Endometrial microvascular endothelial cells (primary cell): Measurements from ENCODE around the gene ALDH9A1. TPM values are rescaled to one million over a fixed set of nuclear protein-coding genes. Genes with fewer than 3 reads are reported as not detected.
"Not testable (repeated sequence)": the region's sequence is repeated elsewhere in the genome, so short reads cannot be mapped to it uniquely, and the experiment has no call there.

Experiments
- in situ Hi-C: cut with HindIII; loops from 2 replicates; pipeline ENCODE4 v1.10.0; 2017; ENCODE audit warnings: low sequenced_read_pairs, low pct_unique_long_range_greater_than_20kb; ENCODE audit errors: inconsistent ontology term
- total RNA-seq: library from RNA; depleted of rRNA; stranded (reverse); fragments of >200 nt; gene quantifications from one replicate; pipeline ENCODE4 v1.2.3, GENCODE V29; 2015; ENCODE audit errors: inconsistent ontology term

The ALDH9A1 gene
- total RNA-seq, 1 donor from 2014 or later: 98.0 TPM

DNA sequence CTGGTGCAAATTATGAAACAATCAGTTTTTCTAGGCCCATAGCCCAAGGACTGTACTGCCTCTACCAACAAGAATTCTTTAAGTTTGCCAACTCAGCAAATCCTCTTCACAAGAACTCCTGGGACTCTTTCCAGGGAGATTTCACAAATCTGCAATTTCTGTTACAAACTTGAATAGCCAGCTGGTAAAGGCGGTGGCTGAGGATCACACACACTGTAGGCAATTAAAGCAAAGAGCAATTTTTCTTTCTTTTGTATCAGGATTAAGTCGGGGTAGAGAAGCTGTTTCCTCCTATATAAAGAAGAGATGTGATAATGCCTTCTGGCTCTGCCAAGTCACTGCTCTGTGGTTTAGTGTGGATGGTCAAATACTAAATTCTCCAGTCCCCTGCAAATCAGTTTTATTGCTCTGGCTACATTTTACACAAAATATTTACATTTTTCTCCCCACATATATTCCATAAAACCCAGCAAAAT, 1.7 kb downstream of the ALDH9A1 start:
- in situ Hi-C loops: no loop called here

GRCh38 chr1:165695031-165695430, 3.3 kb downstream of the ALDH9A1 start:
- in situ Hi-C loops: no loop called here

DNA sequence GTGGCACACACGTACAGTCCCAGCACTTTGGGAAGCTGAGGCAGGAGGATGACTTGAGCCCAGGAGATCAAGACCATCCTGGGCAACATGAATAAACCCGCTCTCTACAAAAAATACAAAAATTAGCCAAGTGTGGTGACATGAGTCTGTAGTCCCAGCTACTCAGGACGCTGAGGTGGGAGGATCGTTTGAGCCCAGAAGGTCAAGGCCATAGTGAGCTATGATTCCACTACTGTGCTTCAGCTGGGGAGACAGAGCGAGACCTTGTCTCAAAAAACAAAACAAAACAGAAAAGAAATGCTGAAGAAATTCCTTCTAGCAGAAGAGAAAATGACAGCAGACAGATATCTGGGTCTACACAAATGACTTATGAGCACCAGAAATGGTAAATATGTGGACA, 10.3 kb downstream of the ALDH9A1 start:
- in situ Hi-C loops: no loop called here

- in situ Hi-C loops: no loop called here
These were observed 11.4 kb downstream of the ALDH9A1 start for GRCh38 chr1:165686971-165687433.

- in situ Hi-C loops: no loop called here
These were observed 12.0 kb downstream of the ALDH9A1 start for GRCh38 chr1:165686121-165686970.

GRCh38 chr1:165683848-165684485, 14.4 kb downstream of the ALDH9A1 start:
- in situ Hi-C loops: no loop called here

DNA sequence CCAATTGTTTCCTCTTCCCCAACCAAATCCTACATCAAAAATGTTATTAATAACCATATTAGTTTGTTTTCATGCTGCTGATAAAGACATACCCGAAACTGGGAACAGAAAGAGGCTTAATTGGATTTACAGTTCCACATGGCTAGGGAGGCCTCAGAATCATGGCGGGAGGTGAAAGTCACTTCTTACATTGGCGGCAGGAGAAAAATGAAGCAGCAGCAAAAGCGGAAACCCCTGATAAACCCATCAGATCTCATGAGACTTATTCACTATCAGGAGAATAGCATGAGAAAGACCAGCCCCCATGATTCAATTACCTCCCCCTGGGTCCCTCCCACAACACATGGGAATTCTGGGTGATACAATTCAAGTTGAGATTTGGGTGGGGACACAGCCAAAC, 17.6 kb downstream of the ALDH9A1 start:
- in situ Hi-C loops: not testable (repeated sequence)

GRCh38 chr1:165680303-165680702, 18.1 kb downstream of the ALDH9A1 start:
- in situ Hi-C loops: no loop called here

DNA sequence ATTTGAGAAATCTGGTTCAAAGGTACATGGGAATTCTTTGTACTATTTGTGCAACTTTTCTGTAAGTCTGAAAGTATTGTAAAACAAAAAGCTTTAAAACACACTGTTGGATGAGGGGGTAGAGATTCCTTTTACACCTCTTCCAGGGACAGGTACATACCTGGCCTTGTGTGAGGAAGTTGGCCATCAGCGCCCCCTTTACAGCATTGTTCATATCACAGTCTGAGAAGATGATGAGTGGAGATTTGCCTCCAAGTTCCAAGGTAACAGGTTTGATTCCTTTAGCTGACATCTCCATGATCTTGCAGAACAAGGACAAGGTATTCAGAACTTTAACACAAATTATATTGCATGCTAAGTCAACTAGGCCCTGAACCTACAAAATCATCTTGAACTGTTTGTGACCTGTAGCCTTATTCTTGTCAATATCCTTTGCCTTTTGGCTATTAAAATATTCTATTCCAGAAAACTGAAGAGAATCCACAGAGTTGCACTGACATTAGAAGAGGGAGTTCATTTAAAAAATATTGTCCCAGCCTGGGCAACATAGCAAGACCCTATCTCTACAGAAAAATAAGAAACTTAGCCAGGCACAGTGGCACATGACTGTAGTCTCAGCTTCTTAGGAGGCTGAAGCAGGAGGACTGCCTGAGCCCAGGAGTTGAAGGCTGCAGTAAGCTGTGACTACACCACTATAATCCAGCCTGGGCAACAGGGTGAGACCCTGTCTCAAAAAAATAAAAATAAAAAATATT, 18.9 kb downstream of the ALDH9A1 start:
- in situ Hi-C loops: no loop called here

DNA sequence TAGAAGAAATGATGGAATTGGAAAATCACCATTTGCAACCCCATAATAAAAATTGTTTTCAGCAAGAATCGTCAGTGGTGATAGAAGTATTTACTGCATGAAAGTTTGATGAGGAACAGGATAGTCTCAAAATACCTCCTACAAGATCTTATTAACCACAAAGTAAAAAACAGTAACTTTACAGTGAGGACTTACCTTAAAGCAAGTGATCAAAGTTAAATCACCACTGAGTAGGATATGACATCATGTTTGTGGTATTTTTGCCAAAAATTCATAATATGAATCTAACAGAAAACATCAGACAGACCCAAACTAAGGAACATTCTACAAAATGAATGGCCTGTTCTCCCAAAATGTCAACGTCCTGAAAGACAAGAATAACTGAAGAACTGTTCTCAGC, 19.9 kb downstream of the ALDH9A1 start:
- in situ Hi-C loops: no loop called here

- in situ Hi-C loops: no loop called here
These were observed 22.6 kb downstream of the ALDH9A1 start for GRCh38 chr1:165675794-165676193.

- in situ Hi-C loops: no loop called here
These were observed 23.8 kb downstream of the ALDH9A1 start for GRCh38 chr1:165674599-165674998.

GRCh38 chr1:165671526-165671925, 26.8 kb downstream of the ALDH9A1 start:
- in situ Hi-C loops: no loop called here

DNA sequence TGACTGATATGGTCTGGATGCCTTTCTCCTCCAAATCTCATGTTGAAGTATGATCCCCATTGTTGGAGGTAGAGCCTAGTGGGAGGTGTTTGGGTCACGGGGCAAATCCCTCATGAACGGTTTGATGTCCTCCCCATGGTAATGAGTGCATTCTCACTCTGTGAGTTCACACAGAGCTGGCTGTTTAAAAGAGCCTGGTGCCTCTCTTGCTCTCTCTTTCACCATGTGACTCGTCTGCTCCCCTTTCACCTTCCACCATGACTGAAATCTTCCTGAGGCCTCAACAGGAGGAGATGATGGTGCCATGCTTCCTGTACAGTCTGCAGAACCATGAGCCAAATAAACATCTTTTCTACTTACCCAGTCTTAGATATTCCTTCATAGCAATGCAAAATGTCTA, 30.2 kb downstream of the ALDH9A1 start:
- in situ Hi-C loops: no loop called here

DNA sequence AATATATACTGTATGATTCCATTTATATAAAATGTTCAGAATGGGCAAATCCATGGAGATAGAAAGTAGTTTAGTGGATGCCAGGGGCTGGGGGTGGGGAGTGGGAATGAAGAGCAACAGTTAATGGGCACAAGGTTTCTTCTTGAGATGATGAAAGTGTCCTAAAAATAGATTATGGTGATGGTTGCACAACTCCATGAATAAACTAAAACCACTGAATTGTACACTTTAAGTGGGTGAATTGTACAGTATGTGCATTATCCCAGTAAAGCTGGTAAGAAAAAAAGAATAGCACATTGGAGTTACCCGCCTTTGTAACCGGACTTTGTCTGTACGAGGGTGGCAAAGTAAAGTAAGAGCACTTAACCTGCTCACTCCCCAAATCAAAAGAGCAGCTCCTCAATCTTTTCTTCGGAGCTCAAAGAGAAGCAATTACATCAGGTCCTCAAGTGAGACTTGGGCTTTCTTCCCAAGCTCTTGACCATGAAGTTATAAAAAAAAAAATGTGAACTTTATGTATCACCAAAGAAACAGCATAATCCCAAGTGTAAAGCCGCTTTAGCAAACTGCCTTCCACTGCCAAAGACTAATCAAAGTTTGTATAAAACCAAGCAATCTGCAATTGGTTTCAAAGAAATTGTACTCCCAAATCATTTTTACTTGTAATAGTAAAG, 32.1 kb downstream of the ALDH9A1 start:
- in situ Hi-C loops: no loop called here

DNA sequence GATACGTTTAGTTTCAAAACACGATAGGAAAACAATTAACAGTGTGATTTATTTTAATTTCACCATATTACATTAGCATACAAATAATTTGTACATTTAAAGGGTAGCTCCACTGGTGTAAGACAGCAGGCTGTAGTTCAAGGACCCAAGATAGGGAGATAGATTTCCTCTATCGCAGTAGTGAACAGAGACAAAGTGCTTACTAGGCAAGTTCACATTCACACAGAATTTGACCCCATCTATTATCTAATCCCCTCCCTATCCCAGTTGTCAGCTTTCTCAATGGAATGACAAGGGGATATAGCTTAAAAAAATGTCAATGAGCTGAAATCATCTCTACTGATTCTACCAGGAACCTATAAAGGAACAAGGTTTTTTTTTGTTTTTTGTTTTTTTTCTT, 36.2 kb downstream of the ALDH9A1 start:
- in situ Hi-C loops: no loop called here

- in situ Hi-C loops: no loop called here
These were observed 36.7 kb downstream of the ALDH9A1 start for GRCh38 chr1:165661703-165662102.

- in situ Hi-C loops: no loop called here
These were observed 38.8 kb downstream of the ALDH9A1 start for GRCh38 chr1:165659581-165659895.
